DLD1 (cell line): ENCODE results near the gene VPS45.
"Not testable (repeated sequence)": the region's sequence is repeated elsewhere in the genome, so short reads cannot be mapped to it uniquely, and the experiment has no call there.

Experiments
- in situ Hi-C: cut with HindIII; loops from 2 replicates; pipeline ENCODE4 v1.10.0; 2017; ENCODE audit warnings: low sequenced_read_pairs

The VPS45 gene

GRCh38 chr1:150126811-150127210, 59.2 kb downstream of the VPS45 start:
- in situ Hi-C loops, result no loop called here

GRCh38 chr1:150127464-150127863, 59.9 kb downstream of the VPS45 start:
- in situ Hi-C loops, result no loop called here

- in situ Hi-C loops, result no loop called here
Measured at GRCh38 chr1:150127868-150128267, 60.3 kb downstream of the VPS45 start.

DNA sequence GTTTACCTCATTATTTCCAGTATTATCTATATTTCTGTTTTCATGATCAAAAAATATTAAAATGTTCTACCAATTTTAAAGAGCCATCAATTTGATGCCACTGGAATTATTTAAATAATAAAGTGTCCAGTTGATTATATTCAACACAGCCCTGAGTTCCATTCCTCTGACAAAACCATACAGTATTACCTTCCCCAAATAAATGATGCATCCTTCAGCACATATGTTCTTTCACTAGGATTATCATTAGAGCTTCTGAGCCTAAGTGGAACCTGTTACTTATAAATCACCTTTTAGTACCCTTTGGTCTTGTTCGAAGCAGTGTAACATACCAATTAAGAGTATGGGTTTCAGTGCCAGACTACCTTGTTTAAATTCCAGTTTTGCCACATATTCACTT, 64.8 kb downstream of the VPS45 start:
- in situ Hi-C loops, result no loop called here

GRCh38 chr1:150134537-150134936, 67.0 kb downstream of the VPS45 start:
- in situ Hi-C loops, result no loop called here

DNA sequence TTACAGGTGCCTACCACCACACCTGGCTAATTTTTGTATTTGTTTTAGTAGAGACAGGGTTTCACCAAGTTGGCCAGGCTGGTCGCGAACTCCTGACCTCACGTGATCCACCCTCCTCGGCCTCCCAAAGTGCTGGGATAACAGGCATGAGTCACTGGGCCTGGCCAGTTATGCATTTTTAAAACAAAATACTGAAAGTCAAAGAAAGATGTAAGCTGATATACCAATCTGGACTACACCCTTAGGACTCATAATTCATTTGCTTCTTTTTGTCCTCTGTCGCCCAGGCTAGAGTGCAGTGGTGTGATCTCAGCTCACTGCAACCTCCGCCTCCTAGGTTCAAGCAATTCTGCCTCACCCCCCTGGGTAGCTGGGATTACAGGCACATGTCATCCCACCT, 67.8 kb downstream of the VPS45 start:
- in situ Hi-C loops, result not testable (repeated sequence)

- in situ Hi-C loops, result no loop called here
Measured at GRCh38 chr1:150138044-150138443, 70.5 kb downstream of the VPS45 start.

DNA sequence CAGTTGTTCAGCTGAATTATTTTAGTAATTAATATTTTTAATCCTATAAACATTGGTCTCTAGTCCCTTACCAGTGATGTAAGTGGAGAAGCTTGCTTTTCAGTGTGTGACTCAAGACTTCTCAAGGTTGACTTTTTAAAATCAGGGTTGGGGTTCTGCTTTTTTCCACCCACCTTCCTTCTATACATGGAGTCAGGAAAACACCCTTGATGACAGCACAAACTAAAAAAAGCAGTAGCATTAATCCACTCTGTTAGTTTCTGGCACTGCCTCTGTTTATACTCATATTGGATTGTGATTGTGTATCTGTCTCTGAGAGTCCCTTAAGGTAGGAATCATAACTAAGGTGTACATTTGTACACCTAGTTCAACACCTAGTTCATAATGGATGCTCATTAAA, 73.9 kb downstream of the VPS45 start:
- in situ Hi-C loops, result no loop called here

- in situ Hi-C loops, result no loop called here
Measured at GRCh38 chr1:150142083-150142482, 74.5 kb downstream of the VPS45 start.

DNA sequence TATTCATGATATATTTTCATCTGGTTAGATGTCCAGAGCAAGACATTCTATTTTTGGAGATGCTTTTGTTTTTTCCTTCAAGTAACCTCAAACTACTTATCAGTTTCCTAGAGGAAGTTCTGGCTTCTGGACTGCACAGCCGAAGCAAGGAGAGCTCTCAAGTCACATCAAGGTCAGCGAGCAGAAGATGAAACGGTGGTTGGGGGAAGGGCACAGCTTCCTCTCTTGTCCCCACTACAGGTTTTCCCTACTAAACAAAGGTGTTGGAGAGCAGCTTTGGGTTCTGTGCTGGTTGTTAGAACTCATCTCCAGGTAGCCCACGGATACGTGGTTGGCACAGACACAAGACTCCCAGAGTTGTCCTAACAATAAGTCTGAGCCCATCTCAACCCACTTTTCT, 77.0 kb downstream of the VPS45 start:
- in situ Hi-C loops, result no loop called here

DNA sequence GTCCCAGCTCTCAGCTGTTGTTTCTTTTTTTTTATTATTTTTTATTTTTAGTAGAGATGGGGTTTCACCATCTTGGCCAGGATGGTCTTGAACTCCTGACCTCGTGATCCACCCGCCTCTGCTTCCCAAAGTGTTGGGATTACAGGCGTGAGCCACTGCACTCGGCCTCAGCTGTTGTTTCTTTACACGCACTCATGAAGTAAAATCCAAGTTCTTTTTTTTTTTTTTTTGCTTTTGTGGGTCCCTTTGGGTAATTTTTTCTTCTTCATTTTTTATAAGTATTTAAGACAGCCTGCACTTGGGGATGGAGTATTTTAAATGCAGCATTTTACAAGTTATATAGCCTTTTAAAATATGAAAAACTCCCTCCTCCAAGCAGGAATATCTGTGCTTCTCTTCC, 78.4 kb downstream of the VPS45 start:
- in situ Hi-C loops, result not testable (repeated sequence)

GRCh38 chr1:150146849-150147542, 79.4 kb downstream of the VPS45 start:
- in situ Hi-C loops, result no loop called here

- in situ Hi-C loops, result no loop called here
Measured at GRCh38 chr1:150148837-150149270, 81.3 kb downstream of the VPS45 start.

DNA sequence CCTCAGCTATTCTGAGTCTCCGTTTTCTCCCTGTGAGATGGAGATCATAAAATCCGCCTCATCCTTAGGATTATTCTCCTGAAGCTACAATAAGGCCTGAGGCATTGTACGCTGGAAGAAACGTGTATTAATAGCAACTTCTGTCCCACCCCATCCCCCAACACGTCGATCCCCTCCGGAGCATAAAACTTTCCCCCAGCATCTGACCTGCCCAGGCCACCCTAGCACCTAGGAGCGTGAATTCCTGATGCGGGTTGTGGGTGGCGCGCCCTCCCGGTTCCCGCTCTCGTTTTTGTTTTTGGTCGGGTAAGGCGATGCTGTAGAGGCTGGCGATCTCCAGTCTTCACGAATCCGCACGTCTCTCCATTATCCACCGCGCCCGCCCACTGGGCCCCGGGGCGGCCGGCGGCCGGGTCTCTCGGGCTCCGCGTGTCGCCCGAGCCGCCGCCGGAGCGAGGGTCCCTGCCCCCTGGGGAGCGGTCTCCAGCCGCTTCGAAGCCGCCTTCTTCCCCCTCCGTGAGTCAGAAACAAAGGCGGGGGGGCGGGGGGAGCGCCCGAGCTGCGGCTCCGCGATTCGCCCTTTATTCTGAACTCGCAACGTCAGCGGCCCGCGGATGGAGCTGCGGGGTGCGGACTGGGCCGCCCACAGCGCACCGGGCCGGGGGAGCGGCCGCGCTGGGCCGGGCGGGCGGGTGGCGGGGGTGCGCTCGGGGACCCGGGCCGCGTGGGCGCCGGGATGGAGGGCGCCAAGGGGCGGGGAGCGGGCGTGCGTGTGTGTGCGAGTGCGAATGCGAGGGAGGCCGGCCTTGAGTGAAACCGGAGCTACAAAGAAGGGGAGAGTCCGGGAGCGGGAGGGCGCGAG, 81.9 kb downstream of the VPS45 start, which contains the start of gene PLEKHO1:
TSS of gene PLEKHO1 (plus strand) at position 646 of the 862 bp plus-strand sequence. CDS start 342 bp downstream, outside the sequence.
- in situ Hi-C loops, result no loop called here

DNA sequence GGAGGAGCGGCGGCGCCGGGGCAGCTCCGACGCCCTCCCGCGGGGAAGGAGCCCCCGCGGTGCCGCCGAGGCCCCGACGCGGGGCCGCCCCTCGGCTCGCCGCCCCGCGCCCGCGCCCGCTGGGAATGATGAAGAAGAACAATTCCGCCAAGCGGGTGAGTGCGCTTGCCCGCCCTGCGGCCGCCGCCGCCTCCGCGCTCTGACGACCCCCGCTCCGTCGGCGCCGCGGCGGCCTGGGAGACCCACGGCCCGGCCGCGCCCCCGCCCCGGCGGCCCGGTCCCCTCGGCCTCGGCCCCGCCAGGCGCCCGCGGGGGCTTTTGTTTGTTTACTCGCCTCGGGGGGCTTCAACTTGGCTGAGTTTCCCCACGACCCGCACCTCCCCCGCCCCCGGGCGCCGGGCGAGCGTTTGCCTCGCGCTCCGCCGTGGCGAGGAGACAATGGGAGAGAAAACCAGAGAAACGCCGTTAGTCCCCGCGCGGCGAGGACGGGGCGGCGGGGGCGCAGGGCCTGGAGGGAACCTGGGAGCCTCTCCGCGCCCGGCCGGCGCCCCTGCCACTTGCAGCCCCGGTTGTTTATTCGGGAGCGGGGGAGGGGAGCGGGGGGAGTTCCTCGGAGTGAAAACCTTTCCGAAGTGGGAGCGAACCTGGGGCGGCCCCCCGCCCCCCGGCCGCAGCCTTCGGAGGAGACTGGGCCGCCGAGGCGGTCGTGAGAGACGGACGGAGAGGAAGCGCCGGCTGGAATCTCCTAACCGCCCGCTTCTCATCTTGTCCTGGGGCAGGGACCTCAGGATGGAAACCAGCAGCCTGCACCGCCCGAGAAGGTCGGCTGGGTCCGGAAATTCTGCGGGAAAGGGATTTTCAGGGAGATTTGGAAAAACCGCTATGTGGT, 82.8 kb downstream of the VPS45 start:
- in situ Hi-C loops, result no loop called here

GRCh38 chr1:150151291-150152181, 84.0 kb downstream of the VPS45 start:
- in situ Hi-C loops, result no loop called here

GRCh38 chr1:150152182-150152536, 84.6 kb downstream of the VPS45 start:
- in situ Hi-C loops, result no loop called here

DNA sequence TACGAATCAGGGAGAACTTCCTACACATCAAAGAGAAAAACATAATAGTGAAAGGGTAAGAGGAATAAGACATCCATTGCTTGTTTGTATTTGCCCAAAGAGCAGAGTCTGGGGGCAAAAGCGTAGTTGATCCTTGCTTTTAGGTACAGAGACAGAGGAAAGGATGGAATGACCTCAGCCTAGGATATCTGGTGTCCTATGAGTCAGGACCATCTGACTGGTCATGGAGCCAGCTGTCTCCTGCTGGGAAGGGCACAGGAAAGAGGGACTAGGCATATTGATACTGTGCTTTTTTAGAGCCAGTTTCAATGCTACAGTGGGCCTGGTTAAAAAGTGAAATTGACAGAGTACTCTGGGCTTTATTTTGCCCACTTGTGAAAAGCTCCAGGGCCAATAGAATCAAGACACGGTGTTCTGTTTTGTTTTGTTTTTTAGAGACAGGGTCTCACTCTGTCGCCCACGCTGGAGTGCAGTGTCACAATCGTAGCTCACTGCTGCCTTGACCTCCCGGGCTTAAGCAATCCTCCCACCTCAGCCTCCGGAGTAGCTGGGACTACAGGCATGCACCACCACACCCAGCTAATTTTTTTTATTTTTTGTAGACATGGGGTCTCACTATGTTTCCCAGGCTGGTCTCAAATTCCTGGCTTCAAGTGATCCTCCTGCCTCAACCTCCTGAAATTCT, 85.3 kb downstream of the VPS45 start:
- in situ Hi-C loops, result no loop called here

DNA sequence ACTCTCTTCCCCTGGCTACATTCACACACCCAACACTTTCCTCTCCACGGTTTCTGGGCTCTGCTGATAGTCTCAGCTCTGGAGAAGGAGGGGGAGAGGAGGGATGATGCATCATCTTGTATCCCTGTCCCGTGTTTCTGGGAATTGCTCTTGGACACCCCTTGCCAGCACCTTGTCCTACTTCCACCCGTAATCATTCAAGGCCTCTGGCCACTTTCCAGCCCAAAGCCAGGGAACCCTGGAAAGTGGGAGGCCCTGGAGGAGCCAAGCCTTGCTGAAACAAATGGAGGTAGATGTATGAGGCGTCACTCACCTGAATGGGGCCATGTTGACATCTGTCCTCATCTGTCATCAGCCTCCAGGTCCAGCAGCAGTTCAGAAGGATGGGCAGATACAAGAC, 86.6 kb downstream of the VPS45 start:
- in situ Hi-C loops, result no loop called here
